ENCODE data around the gene IRX1. TPM values are rescaled to one million over a fixed set of nuclear protein-coding genes. Genes with fewer than 3 reads are reported as not detected.

Gene IRX1
- total RNA-seq, 1 experiment from 2014 or later, result 23.8 TPM

GRCh38 chr5:3650320-3650719 lies 54.7 kb downstream of the IRX1 start:
- DNase-seq (ENCODE audit: low read depth), result no peak

DNA sequence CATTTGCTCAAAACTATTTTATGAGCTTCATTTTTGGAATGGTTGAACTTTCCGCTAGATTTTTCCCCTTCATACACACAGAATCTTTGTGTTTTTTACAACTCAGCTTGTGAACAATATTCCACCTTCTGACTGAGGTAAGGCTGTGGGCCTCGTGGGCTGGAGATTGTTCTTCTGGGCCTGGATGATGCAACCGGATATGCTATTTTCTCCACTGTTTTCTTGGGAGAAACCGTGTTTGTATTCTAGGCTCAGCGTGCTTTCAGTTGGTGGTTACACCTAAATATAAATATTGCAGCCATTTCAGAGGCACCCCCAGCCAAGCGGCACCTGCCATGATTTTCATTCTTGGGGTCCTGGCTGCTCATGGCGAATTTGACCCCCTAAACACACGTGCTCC lies 55.2 kb downstream of the IRX1 start:
- no peak for DNase-seq (ENCODE audit: low read depth)
